ENCODE data around the gene NEB. TPM values are rescaled to one million over a fixed set of nuclear protein-coding genes. Genes with fewer than 3 reads are reported as not detected.
A peak's percentile ranks its signal among the peaks of the same experiment; 100 is the strongest.

The NEB gene
- total and polyA plus RNA-seq, 2 of the 4 experiments (the other 2 are of a cell fraction) = under 0.01 TPM; not detected in 1

DNA sequence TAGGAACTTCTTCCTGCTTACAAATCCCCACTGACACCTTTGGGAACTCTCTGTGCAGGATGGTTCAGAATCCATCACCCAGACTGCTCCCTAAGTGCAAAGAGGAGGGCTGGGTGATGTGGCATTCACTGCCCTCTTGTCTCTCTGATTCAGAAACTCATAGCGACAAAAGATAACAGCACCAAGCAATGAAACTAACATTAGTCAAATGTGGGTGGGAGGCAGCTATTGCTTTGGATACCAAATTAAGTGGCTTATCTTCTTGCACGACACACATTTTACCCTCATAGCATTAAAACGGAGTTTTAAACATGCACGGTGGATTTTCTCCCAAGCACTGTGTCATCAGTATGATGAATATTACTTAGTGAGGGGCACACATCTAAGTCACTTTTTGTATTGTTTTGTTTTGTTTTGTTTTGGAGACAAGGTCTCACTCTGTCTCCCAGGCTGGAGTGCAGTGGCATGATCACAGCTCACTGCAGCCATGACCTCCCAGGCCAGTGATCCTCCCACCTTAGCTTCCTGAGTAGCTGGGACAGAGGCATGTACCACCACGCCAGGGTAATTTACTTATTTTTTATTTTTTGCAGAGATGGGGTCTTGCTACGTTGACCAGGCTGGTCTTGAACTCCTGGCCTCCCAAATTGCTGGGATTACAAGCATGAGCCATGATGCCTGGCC lies 40.9 kb upstream of the NEB start:
- Histone ChIP-seq H3K4me3 (ENCODE audit: insufficient read depth, low read depth, low read length) (no peak overlapping the region), H3K4me2 (ENCODE audit: low read depth, low read length) (no peak overlapping the region), H4K91ac (ENCODE audit: insufficient read depth, low read depth, low read length) (no peak overlapping the region), H3K56ac (ENCODE audit: extremely low read depth, insufficient read depth, low read length) (no peak overlapping the region), H3K4ac (ENCODE audit: low read depth, low read length) (no peak overlapping the region), H3K36me3 (ENCODE audit: control insufficient read depth, insufficient read depth, low read length) (peaks cover 8% of the 10 kb centered on the region; the same call in 1 of the 2 replicates), H3K79me1 (ENCODE audit: low read depth in 1 of 2, low read length in 2 of 2) (no peaks in the 10 kb centered on the region), H2AFZ (replicated peaks; ENCODE audit: low read length, poor library complexity) (no peak overlapping the region), H3K4me1 (ENCODE audit: control insufficient read depth, insufficient read depth, low read length) (peaks cover 8% of the 10 kb centered on the region), H3K9me1 (ENCODE audit: insufficient read depth, low read length) (peaks cover 7% of the 10 kb centered on the region), H2BK15ac (ENCODE audit: low read depth, low read length) (no peak overlapping the region), H2BK120ac (ENCODE audit: low read depth, low read length) (no peak overlapping the region), H3K9ac (ENCODE audit: low read depth, low read length) (no peak overlapping the region), H2AK5ac (ENCODE audit: low read depth, low read length) (no peak overlapping the region), H3K18ac (ENCODE audit: low read depth, low read length) (no peak overlapping the region), H3K27ac (ENCODE audit: insufficient read depth, low read length) (no peak overlapping the region), H3K14ac (replicated peaks; ENCODE audit: low read depth, low read length) (0 out of 2 replicates have a peak overlapping the region, but pooled peaks have one; percentile 45), H4K8ac (ENCODE audit: low read depth in 2 of 2, low read length in 2 of 2) (no peak overlapping the region), H3K9me3 (ENCODE audit: control insufficient read depth, insufficient read depth, low read length) (no peaks in the 10 kb centered on the region; the same call in 1 of the 2 replicates), H2AK9ac (replicated peaks; ENCODE audit: low read depth, low read length, poor library complexity) (no peak overlapping the region), H3K23ac (ENCODE audit: low read depth, low read length) (peak overlapping the region; percentile 31; the same call in 1 of the 2 replicates), H2BK20ac (ENCODE audit: low read depth, low read length) (no peak overlapping the region), H4K20me1 (ENCODE audit: insufficient read depth, low read length) (no peaks in the 10 kb centered on the region), H3K27me3 (ENCODE audit: control insufficient read depth, insufficient read depth, low read length) (no peaks in the 10 kb centered on the region), H2BK5ac (ENCODE audit: low read depth, low read length, poor library complexity, severe bottlenecking) (no peak overlapping the region), H4K5ac (ENCODE audit: low read depth, low read length) (no peak overlapping the region)
- ChIA-PET POLR2A (ENCODE audit: unreplicated experiment) (no interaction called here), CTCF (no interaction called here)
- no CpG with 5 or more reads among the region's 6 CpGs for WGBS, 2 experiments (ENCODE audit: extremely low coverage in 2 of 2, insufficient read length in 1 of 2)
- in situ Hi-C loops (cut with MboI; ENCODE audit: low sequenced_read_pairs) (no loop called here), intact Hi-C loops (cut with micrococcal nuclease) (no loop called here), dilution Hi-C loops (cut with HindIII; ENCODE audit: low sequenced_read_pairs, unreplicated experiment) (no loop called here)
- no peak for TF ChIP-seq BHLHE40 (IDR thresholded peaks at IDR 0.05; ENCODE audit: low read depth, low read length)
- TF ChIP-seq RFX5 (IDR thresholded peaks at IDR 0.05; ENCODE audit: low read depth, low read length) = no peak
- TF ChIP-seq SMC3 (IDR thresholded peaks at IDR 0.05; ENCODE audit: low read depth, low read length) = no peak
- TF ChIP-seq RAD21 (IDR thresholded peaks at IDR 0.05; ENCODE audit: low read length) = no peak
- no peak for TF ChIP-seq NFE2L2 (IDR thresholded peaks at IDR 0.05; ENCODE audit: low read depth, low read length)
- no peak for TF ChIP-seq CTCF (conservative IDR thresholded peaks at IDR 0.05; ENCODE audit: low read depth, low read length)
- no peak for TF ChIP-seq FOS (IDR thresholded peaks at IDR 0.05; ENCODE audit: low read depth, low read length)
- TF ChIP-seq ELK1 (IDR thresholded peaks at IDR 0.05; ENCODE audit: borderline replicate concordance, low read depth, low read length) = no peak
- no peak for TF ChIP-seq CEBPB (IDR thresholded peaks at IDR 0.05; ENCODE audit: low read depth, low read length)
- no peak for TF ChIP-seq MAFK (IDR thresholded peaks at IDR 0.05; ENCODE audit: low read depth, low read length)
- no peak for TF ChIP-seq USF2 (IDR thresholded peaks at IDR 0.05; ENCODE audit: low read depth, low read length)
- TF ChIP-seq POLR2A (IDR thresholded peaks at IDR 0.05; ENCODE audit: low read depth, low read length) = no peak
- no peak for TF ChIP-seq RCOR1 (IDR thresholded peaks at IDR 0.05; ENCODE audit: insufficient replicate concordance, low read length)
- TF ChIP-seq MAZ (IDR thresholded peaks at IDR 0.05; ENCODE audit: borderline replicate concordance, low read depth, low read length) = no peak
- no peak for TF ChIP-seq CHD1 (IDR thresholded peaks at IDR 0.05; ENCODE audit: low read depth, low read length)
- TF ChIP-seq MXI1 (IDR thresholded peaks at IDR 0.05; ENCODE audit: borderline replicate concordance, low read depth, low read length) = no peak
- BruUV-seq (replicated peaks) = no TSS peak
- ATAC-seq (ENCODE audit: low read depth) (no peak), DNase-seq (peak; percentile 17)

All from IMR-90 (cell line).